ENCODE results near the gene RHOBTB3. TPM values are rescaled to one million over a fixed set of nuclear protein-coding genes. Genes with fewer than 3 reads are reported as not detected.

Gene RHOBTB3
- total RNA-seq, 1 donor from 2014 or later, result 93.5 TPM

- no peaks in the 10 kb centered on the region for H3K36me3 ChIP-seq (ENCODE audit: control insufficient read depth, insufficient read depth, low read length)
- TF ChIP-seq, protein P1, sequence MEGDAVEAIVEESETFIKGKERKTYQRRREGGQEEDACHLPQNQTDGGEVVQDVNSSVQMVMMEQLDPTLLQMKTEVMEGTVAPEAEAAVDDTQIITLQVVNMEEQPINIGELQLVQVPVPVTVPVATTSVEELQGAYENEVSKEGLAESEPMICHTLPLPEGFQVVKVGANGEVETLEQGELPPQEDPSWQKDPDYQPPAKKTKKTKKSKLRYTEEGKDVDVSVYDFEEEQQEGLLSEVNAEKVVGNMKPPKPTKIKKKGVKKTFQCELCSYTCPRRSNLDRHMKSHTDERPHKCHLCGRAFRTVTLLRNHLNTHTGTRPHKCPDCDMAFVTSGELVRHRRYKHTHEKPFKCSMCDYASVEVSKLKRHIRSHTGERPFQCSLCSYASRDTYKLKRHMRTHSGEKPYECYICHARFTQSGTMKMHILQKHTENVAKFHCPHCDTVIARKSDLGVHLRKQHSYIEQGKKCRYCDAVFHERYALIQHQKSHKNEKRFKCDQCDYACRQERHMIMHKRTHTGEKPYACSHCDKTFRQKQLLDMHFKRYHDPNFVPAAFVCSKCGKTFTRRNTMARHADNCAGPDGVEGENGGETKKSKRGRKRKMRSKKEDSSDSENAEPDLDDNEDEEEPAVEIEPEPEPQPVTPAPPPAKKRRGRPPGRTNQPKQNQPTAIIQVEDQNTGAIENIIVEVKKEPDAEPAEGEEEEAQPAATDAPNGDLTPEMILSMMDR (IDR thresholded peaks at IDR 0.05; ENCODE audit: insufficient read depth, low read length, poor library complexity, severe bottlenecking), result no peak
- H3K4me3 ChIP-seq (ENCODE audit: low read depth, low read length), result no peak overlapping the region
- H3K27me3 ChIP-seq (ENCODE audit: control insufficient read depth, insufficient read depth, low read length), result no peaks in the 10 kb centered on the region
- DNase-seq (ENCODE audit: low read depth), result no peak
These were observed 27.9 kb downstream of the RHOBTB3 start for GRCh38 chr5:95759005-95759404.

- no peak overlapping the region for H3K4me3 ChIP-seq (ENCODE audit: low read depth, low read length)
- DNase-seq (ENCODE audit: low read depth), result peak; percentile 54
- TF ChIP-seq, protein P1 (IDR thresholded peaks at IDR 0.05; ENCODE audit: insufficient read depth, low read length, poor library complexity, severe bottlenecking), result no peak
- no peaks in the 10 kb centered on the region for H3K36me3 ChIP-seq (ENCODE audit: control insufficient read depth, insufficient read depth, low read length)
- no peaks in the 10 kb centered on the region for H3K27me3 ChIP-seq (ENCODE audit: control insufficient read depth, insufficient read depth, low read length)
These were observed 28.5 kb downstream of the RHOBTB3 start for GRCh38 chr5:95759634-95760033.

DNA sequence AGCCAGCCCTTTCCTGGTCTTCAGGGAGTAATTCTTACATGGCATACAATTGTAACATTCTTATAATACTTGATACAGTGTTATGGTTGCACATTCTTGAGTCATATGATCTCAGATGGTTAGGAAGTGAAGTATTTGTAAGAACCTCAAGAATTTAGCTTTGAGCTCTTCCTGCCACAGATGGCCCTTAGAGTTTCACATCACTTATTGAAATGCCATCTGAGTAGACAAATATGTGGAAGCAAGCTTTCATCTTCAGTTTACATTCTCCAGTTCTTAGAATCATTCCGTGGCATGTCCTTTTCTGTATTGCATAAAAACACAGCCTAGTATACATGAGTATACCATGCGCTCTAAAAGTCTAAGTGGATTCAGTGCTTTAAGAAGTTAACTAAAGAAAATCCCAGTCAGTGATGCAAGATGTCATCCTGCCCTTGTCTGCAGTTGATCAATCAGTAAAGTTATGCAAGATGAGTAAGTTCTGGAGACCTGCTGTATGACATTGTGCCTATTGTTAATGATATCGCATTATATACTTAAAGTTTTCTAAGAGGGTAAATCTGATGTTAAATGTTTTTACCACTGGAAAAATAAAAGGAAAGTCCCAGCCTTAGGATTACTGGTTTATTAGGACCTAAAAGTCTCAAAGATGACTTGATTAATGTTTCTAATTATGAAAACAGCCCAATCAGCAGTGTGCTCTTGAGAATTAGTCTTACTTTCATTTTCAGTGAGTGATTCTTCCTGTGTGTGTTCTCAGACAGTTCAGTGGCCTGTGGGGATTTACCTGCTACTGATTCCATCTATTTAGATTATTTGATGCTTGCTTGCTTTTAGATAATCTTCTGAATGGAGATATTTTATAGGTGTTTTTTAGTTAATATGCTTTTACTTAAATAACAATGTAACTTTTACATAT is 29.4 kb downstream of the RHOBTB3 start:
- H3K4me3 ChIP-seq (ENCODE audit: low read depth, low read length), result no peak overlapping the region
- H3K27me3 ChIP-seq (ENCODE audit: control insufficient read depth, insufficient read depth, low read length), result no peaks in the 10 kb centered on the region
- peak; percentile 90 for DNase-seq (ENCODE audit: low read depth)
- H3K36me3 ChIP-seq (ENCODE audit: control insufficient read depth, insufficient read depth, low read length), result no peaks in the 10 kb centered on the region
- TF ChIP-seq, protein P1 (IDR thresholded peaks at IDR 0.05; ENCODE audit: insufficient read depth, low read length, poor library complexity, severe bottlenecking), result no peak

GRCh38 chr5:95761771-95762651 is 30.9 kb downstream of the RHOBTB3 start:
- TF ChIP-seq, protein P1 (IDR thresholded peaks at IDR 0.05; ENCODE audit: insufficient read depth, low read length, poor library complexity, severe bottlenecking), result no peak
- peak; percentile 65 for DNase-seq (ENCODE audit: low read depth)
- no peaks in the 10 kb centered on the region for H3K27me3 ChIP-seq (ENCODE audit: control insufficient read depth, insufficient read depth, low read length)
- H3K36me3 ChIP-seq (ENCODE audit: control insufficient read depth, insufficient read depth, low read length), result no peaks in the 10 kb centered on the region
- H3K4me3 ChIP-seq (ENCODE audit: low read depth, low read length), result no peak overlapping the region

GRCh38 chr5:95762652-95763041 is 31.5 kb downstream of the RHOBTB3 start:
- H3K36me3 ChIP-seq (ENCODE audit: control insufficient read depth, insufficient read depth, low read length), result no peaks in the 10 kb centered on the region
- H3K27me3 ChIP-seq (ENCODE audit: control insufficient read depth, insufficient read depth, low read length), result no peaks in the 10 kb centered on the region
- TF ChIP-seq, protein P1 (IDR thresholded peaks at IDR 0.05; ENCODE audit: insufficient read depth, low read length, poor library complexity, severe bottlenecking), result no peak
- no peak for DNase-seq (ENCODE audit: low read depth)
- H3K4me3 ChIP-seq (ENCODE audit: low read depth, low read length), result no peak overlapping the region

Data from kidney epithelial cell (primary cell).